Transverse colon (tissue), 4 donors: ENCODE data around the gene SLC9A1. TPM values are rescaled to one million over a fixed set of nuclear protein-coding genes. Genes with fewer than 3 reads are reported as not detected.

ENCODE experiments used
- DNase-seq: peaks from one replicate; pipeline ENCODE4 v3.0.0-alpha.2; 2019
- H3K27ac ChIP-seq, 4 donors: fragments of 200-600 bp; sonication (generic); 2 replicates each; pipeline ENCODE4 v1.5.1; 2016 to 2018; ENCODE audit warnings: inconsistent platforms in 4 of 4
- H3K27me3 ChIP-seq: fragments of 200-600 bp; sonication (generic); 2 replicates; pipeline ENCODE4 v1.5.1; 2017; ENCODE audit warnings: inconsistent platforms
- H3K36me3 ChIP-seq, 4 donors: fragments of 200-600 bp; sonication (generic); 2 replicates each; pipeline ENCODE4 v1.5.1; 2017 to 2019; ENCODE audit warnings: inconsistent platforms in 4 of 4
- H3K4me1 ChIP-seq, 4 donors: fragments of 200-600 bp; sonication (generic); 2 replicates each; pipeline ENCODE4 v1.5.1; 2017 to 2020; ENCODE audit warnings: inconsistent platforms in 4 of 4
- H3K4me3 ChIP-seq, 4 donors: fragments of 200-600 bp; sonication (generic); 1 replicate in 1 of 4; 2 replicates in 3 of 4; pipeline versions ENCODE4 v1.5.1 to v1.6.1; 2017 to 2019; ENCODE audit warnings: inconsistent platforms in 4 of 4
- H3K9me3 ChIP-seq, 2 donors: fragments of 200-600 bp; sonication (generic); 2 replicates each; pipeline ENCODE4 v1.5.1; 2017 to 2019; ENCODE audit warnings: inconsistent platforms in 2 of 2
- EP300 ChIP-seq: sonication (generic); formaldehyde crosslinking; IDR thresholded peaks from one replicate; pipeline ENCODE4 v1.6.1; 2017; ENCODE audit warnings: antibody characterized with exemption, low read depth
- POLR2A ChIP-seq: fragments of 450-650 bp; IDR thresholded peaks from one replicate; pipeline ENCODE4 v1.6.1; 2016; ENCODE audit warnings: antibody characterized with exemption, mild to moderate bottlenecking, moderate library complexity
- POLR2AphosphoS5 ChIP-seq, 3 donors: sonication (generic); formaldehyde crosslinking; IDR thresholded peaks; one replicate each; pipeline ENCODE4 v1.6.1; 2016; ENCODE audit warnings: antibody characterized with exemption in 3 of 3
- WGBS, 2 donors: methylation state at CpG; one replicate each; pipeline ENCODE4 v1.1.5; 2018; ENCODE audit warnings: low coverage in 1 of 2; 5-methylcytosine and 5-hydroxymethylcytosine counted together
- in situ Hi-C, 4 donors: fragments of 200-750 bp; cut with MboI; loops; one replicate each; pipeline versions ENCODE4 v1.15.0 to v1.15.1; 2017; ENCODE audit warnings: low sequenced_read_pairs in 3 of 4, low pct_ligation_motif_present in 1 of 4, low pct_unique_long_range_greater_than_20kb in 1 of 4
- intact Hi-C: fragments of 100-400 bp; cut with DNase I; formaldehyde crosslinking; loops from one replicate; pipeline ENCODE4 v1.15.1; 2023; ENCODE audit warnings: low total_unique reads
- total RNA-seq, 4 donors: library from RNA; depleted of rRNA; stranded (reverse); fragments of >200 nt; gene quantifications; one replicate each; pipeline ENCODE4 v1.1.0, GENCODE V29; 2016
- TF ChIP-seq, protein P1 (sequence below), 5 experiments: fragments of 200-600 bp in 3 of 5; fragments of 450-650 bp in 2 of 5; sonication (generic) in 3 of 5; IDR thresholded peaks; 1 replicate in 2 of 5; 2 replicates in 3 of 5; pipeline ENCODE4 v1.5.1; 2016 to 2017; ENCODE audit warnings: antibody characterized with exemption in 5 of 5, inconsistent platforms in 3 of 5, mild to moderate bottlenecking in 2 of 5, moderate library complexity in 1 of 5

Gene SLC9A1
- total RNA-seq, 4 donors from 2014 or later, result 17.9 to 140 (median 101) TPM

DNA sequence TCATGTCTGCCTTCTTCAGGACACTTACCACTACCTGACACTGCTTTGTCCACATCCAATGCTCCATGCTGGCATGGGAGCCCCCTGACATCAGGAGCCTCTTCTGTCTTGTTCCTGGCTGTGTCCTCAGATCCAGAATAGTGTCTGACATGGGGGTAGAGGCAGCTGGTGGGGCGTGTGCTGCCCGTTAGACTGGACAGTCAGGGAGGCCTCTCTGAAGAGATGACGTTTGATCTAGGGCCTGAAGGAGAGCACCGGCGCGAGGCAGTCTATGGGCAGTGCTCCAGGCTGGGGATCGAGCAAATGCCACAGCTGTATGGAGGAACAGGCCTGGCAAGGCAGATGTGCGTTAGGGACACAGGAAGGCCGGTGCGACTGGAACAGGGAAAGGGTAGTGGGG lies 16.6 kb downstream of the SLC9A1 start:
- intact Hi-C loops (no loop called here), in situ Hi-C loops (no loop called here)
- Histone ChIP-seq H3K36me3 (no peaks in the 10 kb centered on the region), H3K4me1 (peaks cover 30 to 74% (median 52%) of the 10 kb centered on the region in 4 donors), H3K4me3 (no peak overlapping the region), H3K27me3 (no peaks in the 10 kb centered on the region), H3K9me3 (no peaks in the 10 kb centered on the region), H3K27ac (peak overlapping the region in 2 of 4 donors; percentile 62 to 76)
- DNase-seq, result no peak
- WGBS, 2 donors, result 75 to 80% methylated on average over 3 to 10 of the region's 10 CpGs
- TF ChIP-seq, protein P1, sequence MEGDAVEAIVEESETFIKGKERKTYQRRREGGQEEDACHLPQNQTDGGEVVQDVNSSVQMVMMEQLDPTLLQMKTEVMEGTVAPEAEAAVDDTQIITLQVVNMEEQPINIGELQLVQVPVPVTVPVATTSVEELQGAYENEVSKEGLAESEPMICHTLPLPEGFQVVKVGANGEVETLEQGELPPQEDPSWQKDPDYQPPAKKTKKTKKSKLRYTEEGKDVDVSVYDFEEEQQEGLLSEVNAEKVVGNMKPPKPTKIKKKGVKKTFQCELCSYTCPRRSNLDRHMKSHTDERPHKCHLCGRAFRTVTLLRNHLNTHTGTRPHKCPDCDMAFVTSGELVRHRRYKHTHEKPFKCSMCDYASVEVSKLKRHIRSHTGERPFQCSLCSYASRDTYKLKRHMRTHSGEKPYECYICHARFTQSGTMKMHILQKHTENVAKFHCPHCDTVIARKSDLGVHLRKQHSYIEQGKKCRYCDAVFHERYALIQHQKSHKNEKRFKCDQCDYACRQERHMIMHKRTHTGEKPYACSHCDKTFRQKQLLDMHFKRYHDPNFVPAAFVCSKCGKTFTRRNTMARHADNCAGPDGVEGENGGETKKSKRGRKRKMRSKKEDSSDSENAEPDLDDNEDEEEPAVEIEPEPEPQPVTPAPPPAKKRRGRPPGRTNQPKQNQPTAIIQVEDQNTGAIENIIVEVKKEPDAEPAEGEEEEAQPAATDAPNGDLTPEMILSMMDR (IDR thresholded peaks at IDR 0.05), result no peak
- no peak for TF ChIP-seq POLR2A
- TF ChIP-seq EP300, result no peak
- no peak for TF ChIP-seq POLR2AphosphoS5 (IDR thresholded peaks at IDR 0.05)

DNA sequence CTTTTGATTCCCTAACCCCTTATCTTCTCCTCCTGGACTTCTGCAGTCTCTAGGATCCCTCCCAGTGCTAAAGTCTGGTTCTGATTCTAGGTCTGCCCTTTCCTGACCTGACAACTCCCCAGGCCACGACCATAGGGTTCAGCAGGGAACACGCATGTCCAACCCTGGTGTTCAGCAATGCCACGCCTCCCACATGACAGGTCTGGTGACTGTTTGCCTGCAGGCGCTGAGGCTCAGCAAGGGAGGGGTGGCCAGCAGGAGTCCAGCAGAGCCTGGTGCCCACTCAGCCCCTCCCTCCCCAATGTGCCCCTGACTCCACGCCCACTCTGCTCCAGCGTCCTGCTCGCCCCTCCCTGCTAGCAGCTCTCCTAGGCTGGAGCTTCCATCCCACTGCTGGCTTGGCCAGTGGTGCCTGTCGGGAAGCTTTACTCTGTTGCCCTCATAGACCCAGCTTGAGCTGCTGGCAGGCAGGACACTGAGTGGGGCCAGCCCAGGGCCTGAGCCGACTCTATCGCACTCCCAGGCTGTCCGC lies 17.3 kb downstream of the SLC9A1 start:
- in situ Hi-C loops, result no loop called here
- Histone ChIP-seq H3K27me3 (no peaks in the 10 kb centered on the region), H3K4me3 (no peak overlapping the region), H3K36me3 (no peaks in the 10 kb centered on the region), H3K9me3 (no peaks in the 10 kb centered on the region), H3K27ac (peak overlapping the region; percentile 44 to 76 (median 62)), H3K4me1 (peaks cover 28 to 74% (median 46%) of the 10 kb centered on the region in 4 donors)
- TF ChIP-seq EP300 (no peak), POLR2AphosphoS5 (IDR thresholded peaks at IDR 0.05) (no peak), POLR2A (no peak)
- TF ChIP-seq, protein P1 (IDR thresholded peaks at IDR 0.05), result no peak
- intact Hi-C loops, result no loop called here
- WGBS, 2 donors, result 73% methylated on average over 11 of the region's 11 CpGs; no CpG with 5 or more reads in 1 of the 2 donors
- peak; percentile 55 for DNase-seq

DNA sequence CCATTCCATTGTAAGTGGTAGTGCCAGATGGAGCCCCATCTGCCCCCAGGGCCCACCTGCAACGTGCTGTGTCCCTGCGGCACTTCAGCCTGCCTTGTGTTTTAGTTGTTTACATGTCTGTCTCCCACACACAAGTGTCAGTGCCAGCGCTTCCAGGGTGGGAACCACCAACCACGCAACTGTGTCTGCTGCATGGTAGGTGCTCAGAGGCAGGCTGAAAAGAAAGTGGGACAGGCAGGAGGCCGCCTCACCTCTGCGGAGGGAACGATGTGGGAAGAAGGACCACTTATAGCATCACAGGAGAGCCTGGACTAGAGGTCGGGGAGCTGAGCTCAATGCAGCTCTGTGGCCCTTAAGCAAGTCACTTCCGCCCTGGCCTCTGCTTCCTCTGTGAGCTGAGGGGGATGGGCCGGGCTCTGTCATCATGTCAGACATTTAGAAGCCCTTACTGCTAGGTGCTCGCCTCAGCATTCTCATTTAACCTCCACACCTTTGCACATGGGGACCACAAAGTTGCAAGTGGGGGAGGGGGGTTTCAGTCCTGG lies 17.9 kb downstream of the SLC9A1 start:
- Histone ChIP-seq H3K4me3 (no peak overlapping the region), H3K36me3 (no peaks in the 10 kb centered on the region), H3K9me3 (no peaks in the 10 kb centered on the region), H3K27ac (peak overlapping the region; percentile 44 to 76 (median 62)), H3K4me1 (peaks cover 25 to 69% (median 41%) of the 10 kb centered on the region in 4 donors), H3K27me3 (no peaks in the 10 kb centered on the region)
- peak; percentile 67 for DNase-seq
- peak; percentile 20 for TF ChIP-seq POLR2A
- no peak for TF ChIP-seq EP300
- no peak for TF ChIP-seq POLR2AphosphoS5 (IDR thresholded peaks at IDR 0.05)
- TF ChIP-seq, protein P1 (IDR thresholded peaks at IDR 0.05), result no peak
- WGBS, 2 donors, result 41% methylated on average over 11 of the region's 11 CpGs; no CpG with 5 or more reads in 1 of the 2 donors
- in situ Hi-C loops, result no loop called here
- intact Hi-C loops, result no loop called here

DNA sequence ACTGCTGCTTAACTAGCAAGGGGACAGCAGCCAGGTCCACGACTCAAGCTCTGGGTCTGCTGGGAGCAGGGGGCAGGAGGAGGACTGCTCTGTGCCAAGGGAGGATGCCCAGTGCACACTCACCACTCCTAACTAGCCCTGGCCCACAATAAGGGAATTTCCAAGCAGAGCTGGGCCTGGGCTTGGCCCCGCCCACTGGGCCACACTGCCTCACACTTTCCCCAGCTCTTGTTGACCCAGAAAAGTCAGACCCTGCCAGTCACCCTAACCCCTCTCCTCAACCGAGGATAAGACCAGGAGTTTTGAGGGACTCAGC lies 18.7 kb downstream of the SLC9A1 start:
- intact Hi-C loops, result no loop called here
- no peak for TF ChIP-seq EP300
- no peak for TF ChIP-seq POLR2A
- TF ChIP-seq, protein P1 (IDR thresholded peaks at IDR 0.05), result no peak
- no peak for TF ChIP-seq POLR2AphosphoS5 (IDR thresholded peaks at IDR 0.05)
- Histone ChIP-seq H3K9me3 (no peaks in the 10 kb centered on the region), H3K4me1 (peaks cover 18 to 60% (median 35%) of the 10 kb centered on the region in 4 donors), H3K4me3 (no peak overlapping the region), H3K27me3 (no peaks in the 10 kb centered on the region), H3K27ac (peak overlapping the region; percentile 44 to 76 (median 62)), H3K36me3 (no peaks in the 10 kb centered on the region)
- DNase-seq, result no peak
- WGBS, 2 donors, result 40 to 84% methylated on average over 1 to 3 of the region's 3 CpGs
- in situ Hi-C loops, result no loop called here
